ENCODE results near the gene RASGRP1.

- no peak for TF ChIP-seq ESRRA (CRISPR knock-in tag; IDR thresholded peaks at IDR 0.05; ENCODE audit: borderline replicate concordance)
- TF ChIP-seq USF1 (CRISPR knock-in tag; IDR thresholded peaks at IDR 0.05), result no peak
- TF ChIP-seq CTCF (IDR thresholded peaks at IDR 0.05), result no peak
- no peak for TF ChIP-seq FOXP1 (CRISPR knock-in tag; IDR thresholded peaks at IDR 0.05; ENCODE audit: borderline replicate concordance)
- no peak for TF ChIP-seq ATF2 (CRISPR knock-in tag; IDR thresholded peaks at IDR 0.05; ENCODE audit: borderline replicate concordance, low read depth)
- TF ChIP-seq E2F4 (CRISPR knock-in tag; IDR thresholded peaks at IDR 0.05; ENCODE audit: borderline replicate concordance, low read depth), result no peak
- no peak for TF ChIP-seq E2F5 (CRISPR knock-in tag; IDR thresholded peaks at IDR 0.05)
- no peak for TF ChIP-seq ZNF317 (CRISPR knock-in tag; IDR thresholded peaks at IDR 0.05; ENCODE audit: borderline replicate concordance, low read depth)
- no peak for TF ChIP-seq MLX (CRISPR knock-in tag; IDR thresholded peaks at IDR 0.05)
- no peak for TF ChIP-seq NR3C1 (CRISPR knock-in tag; conservative IDR thresholded peaks at IDR 0.05; ENCODE audit: low read depth)
Measured at GRCh38 chr15:38524156-38524555, 40.5 kb downstream of the RASGRP1 start.
